NCI-H1694 (cell line): ENCODE measurements around the gene ALCAM.

Experiments used
- DNase-seq: peaks from one replicate; lab custom pipeline; 2025; lab: John Stamatoyannopoulos, UW

The ALCAM gene

DNA sequence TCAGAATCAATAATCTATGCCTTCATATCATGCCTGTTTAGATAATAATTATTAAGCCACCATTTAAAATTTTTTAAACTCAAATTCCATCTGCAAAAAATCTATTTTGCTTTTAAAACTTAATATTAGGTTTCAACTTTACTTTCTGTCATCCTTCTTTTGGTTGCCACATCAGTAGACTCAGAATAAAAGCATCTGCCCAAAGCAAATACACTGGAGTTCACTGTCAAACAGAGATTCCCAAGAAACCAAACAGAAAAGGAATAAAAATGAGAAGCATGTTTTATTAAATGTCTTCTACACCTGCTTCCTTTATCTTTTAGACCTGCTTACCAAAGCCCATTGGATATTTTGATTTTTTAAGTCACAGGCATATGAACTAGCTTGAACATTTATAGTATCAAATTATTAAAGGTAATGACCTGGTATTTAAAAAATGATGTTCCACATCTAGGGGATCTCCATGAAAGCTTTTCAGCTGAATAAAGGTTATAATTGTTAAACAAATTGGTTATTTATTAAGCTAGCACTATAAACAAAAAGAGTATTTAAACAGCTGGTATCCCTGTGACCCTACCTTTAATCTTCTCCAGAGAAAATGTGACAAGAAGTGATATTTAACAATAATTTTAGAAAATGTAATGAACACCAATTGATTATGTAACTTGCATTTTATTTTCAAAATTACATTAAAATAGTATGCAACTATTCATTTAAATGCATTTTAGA, 62.5 kb downstream of the ALCAM start:
- no peak for DNase-seq

DNA sequence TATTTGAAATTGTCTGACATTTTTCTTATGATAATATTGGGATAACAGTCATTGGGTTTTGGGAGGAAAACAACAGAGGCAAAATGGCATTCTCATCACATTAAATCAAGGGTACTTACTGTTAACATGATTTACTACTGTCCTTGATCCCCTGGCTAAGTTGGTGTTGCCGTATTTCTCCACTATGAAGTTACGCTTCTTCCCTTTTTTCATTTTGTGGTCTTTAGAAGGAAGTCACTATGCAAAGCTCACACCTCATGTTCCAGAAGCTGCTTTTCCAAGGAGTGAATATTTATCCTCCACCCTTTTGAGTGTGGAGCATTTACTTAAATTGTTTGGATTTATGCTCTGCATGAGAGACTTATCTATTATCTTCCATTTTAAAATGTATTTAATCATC, 63.7 kb downstream of the ALCAM start:
- DNase-seq: no peak

DNA sequence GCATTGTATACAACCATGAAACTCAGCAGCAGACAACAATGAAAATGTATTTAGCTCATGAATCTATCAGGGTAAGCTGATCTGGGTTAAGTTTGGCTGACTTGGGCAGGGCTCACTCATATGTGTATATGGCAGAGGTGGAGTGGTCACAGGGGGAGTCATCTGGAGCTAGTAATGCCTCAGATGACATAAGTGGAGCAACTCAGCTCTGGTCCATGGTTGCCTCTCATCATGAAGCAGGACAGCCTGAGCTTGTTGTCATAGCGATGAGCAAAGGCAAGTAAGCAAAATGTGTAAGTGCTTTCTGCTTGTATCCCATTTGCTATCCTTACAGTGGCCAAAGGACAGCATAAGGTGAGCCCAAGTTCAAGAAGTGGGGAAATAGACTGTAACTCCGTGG, 64.5 kb downstream of the ALCAM start:
- DNase-seq: no peak

DNA sequence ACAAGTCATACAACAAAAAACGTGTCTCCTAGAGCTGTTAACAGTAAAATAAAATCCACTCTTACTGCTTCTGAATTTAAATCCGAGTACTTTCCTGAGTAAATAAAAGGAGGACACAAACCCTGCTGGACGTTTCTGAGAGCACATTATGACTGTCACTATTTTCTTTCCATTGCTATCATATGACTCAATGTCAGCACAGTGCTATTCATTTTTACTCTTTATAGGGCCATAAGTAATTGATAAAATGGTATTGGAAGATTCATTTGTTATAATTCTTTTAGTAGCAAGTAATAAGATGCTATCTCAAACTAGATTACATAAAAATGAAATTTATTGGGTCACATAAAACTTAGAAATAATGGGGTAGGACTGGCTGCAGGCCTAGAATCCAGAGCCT, 68.6 kb downstream of the ALCAM start:
- DNase-seq: no peak

DNA sequence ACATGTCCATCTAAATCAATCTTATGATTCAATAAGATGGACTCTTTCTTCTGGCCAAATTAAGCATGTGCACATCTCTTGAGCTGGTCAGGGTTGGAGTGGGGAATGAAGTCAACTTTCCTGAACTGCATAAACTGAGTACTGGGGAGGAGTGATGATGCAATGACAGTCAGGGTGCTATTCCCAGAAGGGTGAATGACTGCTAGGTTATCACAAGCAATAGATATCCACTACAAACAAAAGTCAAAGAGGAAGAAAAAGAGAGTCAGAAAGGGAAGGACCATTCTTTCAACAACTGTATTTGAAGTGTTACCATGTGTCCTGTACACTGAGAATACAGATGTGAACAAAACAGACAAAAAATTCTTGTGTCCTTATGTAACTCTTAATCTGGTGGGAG, 70.0 kb downstream of the ALCAM start:
- no peak for DNase-seq

DNA sequence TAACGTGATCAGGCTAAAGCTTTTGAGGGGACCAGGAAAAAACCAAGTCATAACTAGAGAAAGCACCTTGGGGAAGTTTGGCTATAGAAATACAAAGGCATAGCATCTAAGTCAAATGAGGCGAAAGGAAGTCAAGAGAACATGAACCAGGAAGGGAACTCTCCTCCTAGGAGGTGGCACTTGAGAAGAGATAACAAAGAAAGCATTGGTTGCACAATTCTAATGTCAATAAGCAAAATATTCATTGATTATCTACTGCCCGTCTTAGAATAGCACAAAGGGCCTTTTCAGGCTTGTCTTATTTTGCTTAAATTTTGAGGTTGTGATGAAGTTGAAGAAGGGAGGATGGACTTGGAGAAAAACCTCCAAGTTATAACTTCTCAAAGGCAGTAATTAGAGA, 73.4 kb downstream of the ALCAM start:
- no peak for DNase-seq

DNA sequence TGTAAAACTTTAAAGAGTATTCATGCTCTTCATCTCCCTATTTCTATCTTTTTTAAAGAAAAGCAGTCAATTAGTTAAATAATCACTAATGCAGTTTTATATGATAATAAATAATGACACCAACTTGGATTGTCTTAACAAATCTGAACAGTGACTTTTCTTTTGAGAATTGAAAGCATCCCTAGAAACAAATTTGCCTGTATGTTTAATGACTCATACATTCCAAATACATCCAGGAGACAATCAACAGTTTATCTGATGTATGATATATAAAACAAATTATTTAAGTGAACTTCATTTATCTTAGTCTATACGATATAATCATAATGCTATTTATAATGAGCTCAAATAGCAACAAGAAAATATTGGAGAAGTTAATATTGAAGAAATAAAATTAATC, 78.0 kb downstream of the ALCAM start:
- DNase-seq: no peak

DNA sequence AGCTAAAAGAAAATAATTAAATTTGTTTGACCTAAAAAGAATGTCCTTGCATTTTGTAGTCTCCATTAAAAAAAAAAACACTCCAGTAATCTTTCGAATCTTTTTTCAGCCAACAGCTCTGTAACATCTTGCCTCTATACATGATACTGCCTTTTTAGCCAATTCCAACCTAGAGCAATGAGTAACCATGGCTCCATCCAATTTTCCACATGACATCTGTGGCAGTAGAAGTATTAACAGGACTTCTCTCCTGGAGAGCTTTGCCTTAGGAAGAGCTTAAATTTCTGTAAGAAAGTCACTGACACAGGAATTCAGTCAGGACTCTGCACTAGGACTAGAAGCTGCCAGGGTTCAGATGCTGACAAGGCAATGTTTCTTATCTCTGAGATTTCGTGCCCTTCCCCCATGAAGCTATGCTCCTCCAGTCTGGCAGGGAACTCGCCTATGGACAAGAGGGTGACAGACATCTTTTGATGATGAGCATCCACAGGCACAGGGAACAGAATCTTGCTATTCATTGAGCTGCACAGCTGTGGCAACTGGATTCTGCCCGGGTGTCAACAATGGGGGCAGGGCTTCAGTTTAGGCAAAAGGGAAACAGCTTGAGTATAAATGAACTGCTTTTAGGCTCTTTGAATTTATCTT, 81.8 kb downstream of the ALCAM start:
- no peak for DNase-seq

DNA sequence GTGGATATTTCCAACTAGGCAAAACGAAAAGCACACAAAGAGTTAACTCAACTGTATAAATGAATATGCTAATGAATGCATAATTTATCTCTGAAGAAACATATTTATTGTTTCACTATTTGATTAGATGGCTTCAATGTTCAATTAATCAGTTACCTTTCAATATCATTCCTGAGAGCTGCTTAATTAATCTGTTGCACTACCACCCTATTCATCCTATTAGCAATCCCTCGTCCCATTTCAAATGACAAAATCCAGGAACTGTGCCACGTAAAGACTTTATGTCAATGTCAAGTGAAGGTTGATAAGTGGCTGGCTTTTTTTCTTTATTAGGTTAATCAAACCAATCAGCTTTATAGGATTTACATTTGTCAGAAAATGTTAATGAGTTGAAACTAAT, 82.7 kb downstream of the ALCAM start:
- no peak for DNase-seq

DNA sequence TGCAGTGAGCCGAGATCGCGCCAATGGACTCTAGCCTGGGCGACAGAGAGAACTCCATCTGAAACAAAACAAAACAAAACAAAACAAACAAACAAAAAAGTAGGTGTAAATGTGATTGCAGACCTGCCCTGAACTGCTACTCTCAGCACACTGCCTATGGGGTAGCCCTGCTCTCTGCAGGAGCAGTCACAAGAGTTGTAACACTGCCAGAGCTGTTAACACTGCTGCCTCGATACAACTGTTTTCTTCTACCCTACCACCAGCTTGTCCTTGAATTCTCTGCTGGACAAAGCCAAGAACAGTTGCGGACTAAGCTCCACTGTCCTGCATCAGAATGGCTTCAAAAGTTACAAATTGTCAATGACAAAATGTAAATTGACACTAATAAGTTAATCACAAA, 89.3 kb downstream of the ALCAM start:
- no peak for DNase-seq

DNA sequence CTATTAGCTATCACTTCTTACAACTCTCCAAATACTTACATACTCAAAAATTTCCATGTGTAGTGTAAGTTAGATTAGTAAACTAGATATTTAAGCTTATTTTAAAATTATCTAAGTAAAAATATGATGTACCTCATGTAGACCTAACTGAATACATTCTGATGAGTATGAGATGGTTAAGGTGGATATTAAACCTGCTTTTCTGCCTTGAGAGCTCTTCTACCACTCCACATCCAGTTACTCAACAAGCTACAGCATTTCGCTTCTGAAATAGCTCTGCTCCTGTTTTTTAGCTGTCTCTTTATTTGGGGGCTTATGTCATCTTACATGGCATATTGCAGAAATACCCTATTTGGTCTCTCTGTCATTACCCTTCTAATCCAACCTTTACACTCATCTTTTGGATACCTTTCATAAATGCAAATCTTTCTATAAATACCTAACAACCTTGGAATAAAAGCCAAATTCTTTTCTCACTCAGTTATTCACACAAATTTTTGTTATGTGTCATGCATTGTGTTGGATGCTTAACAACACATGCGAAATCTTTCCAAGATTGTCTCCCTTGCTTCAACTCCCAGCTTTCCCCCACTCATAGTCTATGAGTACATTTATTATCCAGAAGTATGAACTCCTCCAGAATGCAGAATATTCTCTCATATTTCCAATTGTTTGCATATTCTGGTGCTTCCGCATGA, 92.0 kb downstream of the ALCAM start:
- no peak for DNase-seq

DNA sequence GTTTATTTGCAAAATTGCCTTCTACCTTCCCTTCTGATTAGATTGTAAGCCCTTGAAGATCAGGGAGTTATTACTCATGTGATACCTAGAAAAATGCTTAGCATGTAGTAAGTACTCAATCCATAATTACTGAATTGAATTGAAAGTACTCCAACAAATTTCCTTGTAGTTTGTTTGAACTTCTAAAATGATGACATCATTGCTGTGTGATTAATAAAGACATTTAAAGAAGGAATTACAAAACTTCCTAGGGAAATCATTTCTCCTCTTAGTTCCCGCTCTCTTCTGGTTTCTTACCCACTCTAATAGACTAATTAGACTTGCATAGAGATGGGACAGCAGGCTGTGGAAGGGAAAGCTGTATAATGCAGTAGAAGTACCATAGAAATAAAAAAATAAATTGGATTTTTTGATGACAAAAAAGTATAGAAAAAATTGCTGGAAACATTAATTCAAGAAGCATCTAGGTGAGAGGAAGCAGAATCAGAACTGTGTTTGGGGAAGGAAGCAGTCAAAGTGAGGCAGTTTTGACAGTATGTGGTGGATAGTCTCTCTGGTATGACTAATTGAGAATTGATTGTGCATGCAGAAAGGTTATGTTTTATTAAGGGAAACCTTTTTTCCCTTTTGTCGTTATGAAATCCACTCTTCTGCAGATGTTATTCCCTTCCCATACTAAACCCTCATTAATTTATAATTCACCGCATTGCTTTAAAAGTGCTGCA, 93.0 kb downstream of the ALCAM start:
- no peak for DNase-seq

DNA sequence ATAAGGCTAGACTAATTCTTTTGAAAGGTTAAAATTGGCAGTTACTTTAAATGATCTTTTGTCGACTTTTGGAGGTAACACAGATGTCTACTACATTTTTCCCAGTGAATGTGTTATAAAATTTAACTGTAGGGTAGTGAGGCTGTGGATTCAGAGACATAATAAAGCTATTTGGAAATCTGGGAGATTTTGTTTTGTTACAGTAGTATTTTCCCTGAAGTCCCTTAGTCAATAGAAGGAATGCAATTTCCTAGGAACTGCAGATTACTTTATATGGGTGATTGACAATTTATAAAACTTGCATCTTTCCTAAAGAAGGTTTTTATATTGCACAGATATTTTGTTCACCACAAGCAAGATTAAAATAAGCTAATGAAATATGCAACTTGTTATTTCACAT, 96.9 kb downstream of the ALCAM start:
- DNase-seq: no peak

DNA sequence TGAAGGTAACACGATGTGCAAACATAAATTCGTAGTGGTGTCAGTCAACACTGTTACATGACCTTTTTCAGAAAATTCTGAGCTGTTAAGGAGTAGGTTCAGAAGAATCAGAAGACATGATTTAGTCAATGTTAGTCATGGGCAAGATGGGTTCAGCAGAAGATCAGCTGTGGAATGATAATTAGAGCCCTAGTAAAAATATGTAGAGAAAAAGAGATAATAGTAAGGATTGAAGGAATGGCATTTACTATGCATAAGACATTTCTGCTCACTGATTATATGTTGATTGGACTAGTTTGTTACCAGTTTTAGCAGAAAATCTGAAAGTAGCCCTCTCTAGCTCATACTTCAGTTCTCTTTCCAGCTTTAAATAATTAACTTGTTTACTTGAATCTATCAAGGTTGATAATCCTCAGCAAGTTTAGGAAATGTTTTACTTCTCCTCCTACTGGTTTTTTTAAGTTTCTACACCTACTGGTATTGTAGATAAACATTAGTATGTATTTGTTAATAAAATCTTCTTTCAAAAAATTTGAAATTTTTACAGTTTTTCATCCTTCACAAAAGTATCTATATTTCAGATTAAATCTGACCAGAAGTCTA, 98.6 kb downstream of the ALCAM start:
- no peak for DNase-seq

DNA sequence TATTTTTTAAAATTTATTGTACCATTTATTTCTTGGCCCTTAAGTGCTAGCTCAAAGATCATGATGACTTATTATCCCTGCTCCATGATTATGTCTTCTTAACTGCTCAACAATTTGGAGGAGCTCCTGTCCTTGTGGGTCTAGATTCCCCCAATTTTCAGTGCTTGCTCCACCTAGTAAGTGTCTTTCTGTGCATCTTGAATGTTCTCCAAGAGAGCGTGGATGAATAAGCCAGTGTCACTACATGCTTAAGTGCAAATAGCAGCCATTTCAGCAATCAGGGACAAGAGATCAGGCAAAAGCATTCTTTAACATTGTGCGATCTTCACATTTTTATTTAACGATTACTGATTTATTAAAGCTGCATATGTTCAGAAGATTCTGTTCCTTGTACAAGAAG, 99.4 kb downstream of the ALCAM start:
- no peak for DNase-seq

DNA sequence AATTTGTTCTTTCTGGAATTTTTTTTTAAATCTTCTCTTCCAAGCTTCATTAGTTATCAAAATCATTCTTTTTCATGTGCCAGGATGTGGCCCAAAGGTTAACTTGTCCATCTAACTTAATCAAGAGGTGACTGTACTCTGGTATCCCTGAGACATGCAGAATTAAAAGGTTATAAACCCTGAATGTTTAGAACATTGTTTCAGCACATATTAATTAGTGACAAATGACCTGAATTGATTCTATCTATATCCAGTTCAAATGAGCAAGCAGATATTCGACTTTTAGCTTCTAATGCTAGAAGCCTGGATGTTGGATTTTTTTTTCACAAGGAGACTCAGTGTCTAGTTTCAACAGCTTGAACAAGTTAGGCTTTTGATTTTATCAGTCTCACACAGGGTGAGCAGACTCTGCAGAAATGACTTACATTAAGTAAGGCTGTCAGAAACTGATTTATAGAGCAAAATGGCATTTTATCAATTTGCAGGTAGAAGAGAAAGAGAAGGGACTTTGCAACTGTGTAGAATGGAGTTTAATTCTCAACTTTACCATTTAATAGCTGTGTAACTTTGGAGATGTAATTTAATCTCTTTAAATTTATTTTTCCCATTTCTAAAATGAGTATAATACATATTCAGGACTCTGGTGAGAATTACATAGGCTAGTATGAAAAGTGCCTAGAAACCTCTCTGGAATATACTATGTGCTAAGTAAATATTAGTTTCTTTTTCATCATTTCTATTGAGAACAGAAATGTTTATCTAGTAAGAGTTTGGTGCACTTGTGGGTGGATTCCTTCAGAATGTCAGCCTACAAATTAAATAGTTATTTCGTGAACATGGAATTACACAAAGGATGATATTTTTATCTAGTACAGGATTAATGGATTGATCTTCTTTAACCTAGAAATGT, 100.0 kb downstream of the ALCAM start:
- no peak for DNase-seq

DNA sequence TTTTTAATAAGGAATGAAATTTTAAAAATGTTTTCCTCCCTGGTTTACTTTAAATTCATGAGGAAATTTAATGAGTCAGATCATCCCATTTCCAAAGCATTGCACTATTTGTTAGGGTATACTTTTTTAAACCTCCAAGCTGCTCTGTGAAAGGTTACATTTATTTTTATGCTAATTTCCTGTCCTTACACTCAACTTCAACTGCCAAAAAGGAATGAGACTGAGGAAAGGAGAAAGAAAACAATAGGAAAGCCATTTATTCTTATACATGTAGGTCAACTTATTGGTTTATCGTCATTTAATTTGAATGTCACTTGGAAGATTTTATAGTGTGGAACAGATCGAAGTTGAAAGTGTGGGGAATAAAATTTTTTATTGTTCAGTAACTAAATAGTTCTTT, 104.1 kb downstream of the ALCAM start:
- DNase-seq: no peak

DNA sequence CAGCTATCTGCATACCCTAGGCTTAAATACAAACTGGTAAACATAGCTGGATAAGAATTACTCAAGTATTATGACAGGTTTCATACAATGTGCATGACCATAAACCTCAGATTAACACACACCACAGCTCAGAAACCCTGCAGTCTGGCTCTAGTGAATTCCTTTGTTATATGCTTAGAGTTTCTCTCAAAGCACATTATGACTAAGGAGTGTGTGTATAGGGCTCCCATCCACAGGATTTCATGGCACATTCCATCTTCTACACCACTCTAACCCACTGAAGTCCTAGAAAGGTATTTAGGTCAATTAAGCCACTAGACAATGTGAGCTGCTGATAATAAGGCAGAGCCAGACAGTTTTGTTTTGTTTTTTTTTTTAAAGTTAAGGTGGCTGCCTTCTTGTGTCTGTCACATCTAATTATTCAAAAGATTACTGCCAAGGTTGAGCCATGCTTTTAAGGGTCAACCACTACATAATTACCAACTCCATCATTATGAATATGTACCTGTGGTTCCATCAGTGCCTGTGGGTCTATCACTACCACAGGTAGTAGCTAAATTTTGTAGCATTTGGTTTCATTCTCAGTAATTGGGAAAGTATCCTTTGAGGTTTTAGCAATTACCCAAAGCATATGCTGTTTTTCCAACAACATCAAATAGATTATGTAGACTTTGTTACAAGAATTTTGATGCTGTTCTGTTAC, 107.0 kb downstream of the ALCAM start:
- no peak for DNase-seq

DNA sequence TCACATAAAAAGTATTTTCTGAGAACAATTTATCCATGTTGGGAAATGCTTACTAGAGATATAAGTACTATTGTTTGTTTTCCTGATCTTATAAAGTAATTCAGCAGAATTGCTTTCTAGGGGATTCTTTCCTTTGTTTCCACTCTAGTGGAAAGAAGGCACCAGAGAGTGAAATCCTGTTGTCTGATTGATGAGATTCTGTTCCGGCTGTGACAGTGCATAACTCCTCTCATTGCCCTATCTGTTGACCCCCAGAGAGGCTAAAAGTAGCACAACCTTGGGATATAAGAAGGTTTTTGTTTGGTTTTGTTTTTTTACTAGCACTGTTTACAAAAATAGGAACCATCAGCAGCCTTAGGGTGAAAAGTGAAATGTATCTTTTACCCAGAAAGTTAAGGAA, 114.1 kb downstream of the ALCAM start:
- DNase-seq: no peak

DNA sequence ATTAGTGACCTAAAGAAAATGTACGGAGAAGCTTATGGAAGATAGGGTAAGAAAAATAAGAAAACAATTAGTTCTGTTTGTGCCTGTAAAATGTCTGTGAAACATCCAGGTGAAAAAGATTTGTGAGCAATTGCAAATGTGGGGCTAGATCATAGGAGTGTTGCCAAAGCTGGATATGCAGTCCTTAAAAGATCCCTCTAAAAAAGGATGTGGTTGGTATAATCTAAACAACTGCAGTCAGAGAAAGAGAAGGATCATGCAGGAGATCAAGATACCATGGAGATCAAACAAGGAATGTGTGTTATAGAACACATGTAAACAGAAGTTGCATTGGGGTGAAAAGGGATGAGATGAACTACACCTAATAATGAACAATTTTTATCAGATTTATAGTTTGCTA, 116.8 kb downstream of the ALCAM start:
- DNase-seq: no peak

DNA sequence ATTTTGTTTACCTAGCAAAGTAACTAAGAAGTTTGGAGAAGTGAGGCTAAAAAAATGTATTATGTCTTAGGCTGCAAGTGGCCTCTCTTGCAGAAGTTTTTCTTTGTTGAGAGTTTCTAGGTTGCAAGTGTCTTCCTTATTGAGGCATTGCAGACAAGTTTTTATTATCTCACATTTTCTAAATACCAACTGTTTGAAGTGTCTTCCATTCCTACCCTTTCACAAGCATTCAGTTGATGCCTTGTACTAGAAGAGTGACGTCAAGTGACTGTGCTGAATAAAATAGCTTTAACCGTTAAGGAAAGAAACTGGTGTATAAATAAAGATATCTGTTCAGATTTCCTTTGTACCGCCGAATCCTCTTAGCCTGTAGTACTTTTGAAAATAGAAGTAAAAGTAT, 123.3 kb downstream of the ALCAM start:
- DNase-seq: no peak
